Astrocyte of the spinal cord (primary cell): Measurements from ENCODE around the gene ABAT.

Experiments used
- DNase-seq: peaks from one replicate; pipeline ENCODE4 v3.0.0; 2011; ENCODE audit warnings: low read depth, low spot score
- H3K4me3 ChIP-seq: 2 replicates; pipeline ENCODE4 v1.5.1; 2011; ENCODE audit warnings: low read depth, mild to moderate bottlenecking, low read length, moderate library complexity
- in situ Hi-C: cut with HindIII; loops from 2 replicates; pipeline ENCODE4 v1.10.0; 2017; ENCODE audit warnings: low sequenced_read_pairs
- TF ChIP-seq, protein P1 (sequence below): IDR thresholded peaks from 2 replicates; pipeline ENCODE4 v1.5.1; 2012; ENCODE audit warnings: low read depth, mild to moderate bottlenecking, low read length, inconsistent platforms

ABAT gene

DNA sequence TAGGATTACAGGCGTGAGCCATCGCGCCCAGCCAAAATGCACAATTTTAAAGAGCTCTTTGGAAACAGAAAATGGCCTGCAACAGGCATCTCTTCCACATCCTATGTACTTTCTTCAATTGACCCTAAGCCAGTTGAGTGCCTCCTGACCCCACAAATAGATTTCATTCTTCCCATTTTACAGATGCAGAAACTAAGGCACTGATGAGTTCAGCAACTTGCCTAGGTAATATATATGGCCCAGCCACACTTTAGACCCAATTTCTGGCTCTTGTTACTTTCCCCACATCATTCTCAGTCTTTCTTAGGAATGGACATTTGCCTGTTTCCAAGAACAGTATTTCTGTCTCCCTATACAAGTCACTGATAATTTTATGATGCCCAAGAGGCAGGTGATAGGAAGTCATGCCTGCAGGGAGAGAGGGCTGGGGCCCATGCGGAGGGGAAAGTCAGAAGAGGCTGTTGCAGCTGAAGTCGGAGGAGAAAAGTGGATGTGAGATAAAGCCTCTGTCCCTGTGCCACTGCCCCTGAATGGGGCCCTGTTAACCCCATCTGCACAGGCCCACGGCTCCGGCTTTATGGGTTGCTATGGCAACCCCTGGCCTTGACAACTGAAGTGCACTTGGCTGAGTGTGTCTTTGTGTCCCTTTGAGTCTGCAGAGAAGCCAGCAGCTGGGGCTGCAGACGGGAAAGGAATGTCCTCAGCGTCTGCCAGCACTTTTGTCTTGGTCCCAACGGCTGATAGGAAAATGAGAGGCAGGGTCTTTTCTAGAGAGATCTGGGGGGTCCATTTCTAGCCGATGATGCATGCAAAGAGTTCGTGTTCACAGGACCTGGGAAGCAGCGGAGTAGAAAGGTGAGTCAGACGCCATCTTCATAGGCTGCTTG lies 45.9 kb downstream of the ABAT start:
- no peak for DNase-seq
- no peak overlapping the region for H3K4me3 ChIP-seq
- TF ChIP-seq, protein P1, sequence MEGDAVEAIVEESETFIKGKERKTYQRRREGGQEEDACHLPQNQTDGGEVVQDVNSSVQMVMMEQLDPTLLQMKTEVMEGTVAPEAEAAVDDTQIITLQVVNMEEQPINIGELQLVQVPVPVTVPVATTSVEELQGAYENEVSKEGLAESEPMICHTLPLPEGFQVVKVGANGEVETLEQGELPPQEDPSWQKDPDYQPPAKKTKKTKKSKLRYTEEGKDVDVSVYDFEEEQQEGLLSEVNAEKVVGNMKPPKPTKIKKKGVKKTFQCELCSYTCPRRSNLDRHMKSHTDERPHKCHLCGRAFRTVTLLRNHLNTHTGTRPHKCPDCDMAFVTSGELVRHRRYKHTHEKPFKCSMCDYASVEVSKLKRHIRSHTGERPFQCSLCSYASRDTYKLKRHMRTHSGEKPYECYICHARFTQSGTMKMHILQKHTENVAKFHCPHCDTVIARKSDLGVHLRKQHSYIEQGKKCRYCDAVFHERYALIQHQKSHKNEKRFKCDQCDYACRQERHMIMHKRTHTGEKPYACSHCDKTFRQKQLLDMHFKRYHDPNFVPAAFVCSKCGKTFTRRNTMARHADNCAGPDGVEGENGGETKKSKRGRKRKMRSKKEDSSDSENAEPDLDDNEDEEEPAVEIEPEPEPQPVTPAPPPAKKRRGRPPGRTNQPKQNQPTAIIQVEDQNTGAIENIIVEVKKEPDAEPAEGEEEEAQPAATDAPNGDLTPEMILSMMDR, result no peak
- in situ Hi-C loops, result no loop called here

DNA sequence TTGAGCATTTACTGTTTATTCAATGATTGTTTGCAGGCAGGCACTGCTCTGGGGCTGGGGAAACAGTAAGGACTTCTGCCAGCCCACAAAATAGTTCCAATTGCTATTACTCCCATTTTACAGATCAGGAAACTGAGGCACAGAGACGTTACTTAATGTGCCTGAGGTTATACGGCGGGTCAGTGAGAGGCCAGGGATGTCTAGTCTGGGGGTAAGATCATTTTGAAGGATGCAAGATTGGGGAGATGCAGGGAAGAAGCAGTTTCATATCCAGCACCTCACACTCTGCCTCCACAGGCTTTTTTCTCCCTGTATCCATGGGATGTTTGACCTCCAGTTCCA lies 46.5 kb downstream of the ABAT start:
- H3K4me3 ChIP-seq, result no peak overlapping the region
- in situ Hi-C loops, result no loop called here
- TF ChIP-seq, protein P1, result no peak
- no peak for DNase-seq

DNA sequence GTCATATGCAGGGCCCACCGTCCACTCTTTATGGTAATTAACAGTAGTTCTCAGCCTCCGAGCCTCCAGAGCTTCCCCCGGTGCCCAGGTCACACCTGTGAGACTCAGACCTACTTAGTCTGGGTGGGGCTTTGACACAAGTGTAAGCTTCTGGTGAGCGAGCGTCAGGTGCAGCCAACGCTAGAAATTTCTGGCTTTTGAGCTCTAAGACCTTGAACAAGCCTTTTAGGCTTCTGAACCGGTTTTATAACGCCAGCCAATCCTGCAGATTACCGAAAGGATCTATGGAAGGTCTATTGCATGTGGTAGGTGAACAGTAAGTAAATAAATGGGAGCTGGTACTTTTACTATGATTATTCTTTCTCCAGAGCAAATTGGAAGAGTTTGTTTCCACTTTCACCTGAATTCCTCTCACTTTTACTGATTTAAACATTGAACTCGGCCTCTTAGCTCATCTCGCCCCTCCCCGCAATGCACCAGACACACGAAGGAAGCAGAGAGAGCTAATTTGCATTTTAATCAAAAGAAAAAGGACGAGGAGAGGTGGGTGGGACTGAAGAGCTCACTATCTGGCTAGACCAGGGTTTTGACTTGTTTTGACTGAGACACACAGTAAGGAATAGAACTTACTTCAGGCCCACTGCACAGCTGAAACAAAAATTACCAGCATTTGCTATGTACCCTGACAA lies 47.1 kb downstream of the ABAT start:
- DNase-seq, result no peak

DNA sequence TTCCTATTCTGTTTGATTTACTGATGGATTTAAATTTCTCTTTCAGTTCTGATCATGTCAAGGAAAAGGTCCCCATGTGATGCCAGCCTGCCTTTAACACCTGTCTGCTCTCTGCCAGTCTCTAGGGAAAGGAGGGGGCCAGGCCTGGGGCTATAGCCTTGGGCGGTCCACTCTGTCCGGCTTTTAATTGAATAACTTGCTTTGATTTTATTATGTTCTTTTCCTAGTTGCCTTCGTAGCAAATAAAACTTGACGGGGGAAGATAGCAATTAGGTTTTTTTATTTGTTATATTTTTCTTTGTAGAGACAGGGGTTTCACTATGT lies 47.6 kb downstream of the ABAT start:
- no peak for DNase-seq
- TF ChIP-seq, protein P1, result no peak
- H3K4me3 ChIP-seq, result no peak overlapping the region
- in situ Hi-C loops, result no loop called here

More for the DNA sequence above, 47.1 kb downstream of the ABAT start:
- no peak overlapping the region for H3K4me3 ChIP-seq
- TF ChIP-seq, protein P1, result no peak
- in situ Hi-C loops, result no loop called here

DNA sequence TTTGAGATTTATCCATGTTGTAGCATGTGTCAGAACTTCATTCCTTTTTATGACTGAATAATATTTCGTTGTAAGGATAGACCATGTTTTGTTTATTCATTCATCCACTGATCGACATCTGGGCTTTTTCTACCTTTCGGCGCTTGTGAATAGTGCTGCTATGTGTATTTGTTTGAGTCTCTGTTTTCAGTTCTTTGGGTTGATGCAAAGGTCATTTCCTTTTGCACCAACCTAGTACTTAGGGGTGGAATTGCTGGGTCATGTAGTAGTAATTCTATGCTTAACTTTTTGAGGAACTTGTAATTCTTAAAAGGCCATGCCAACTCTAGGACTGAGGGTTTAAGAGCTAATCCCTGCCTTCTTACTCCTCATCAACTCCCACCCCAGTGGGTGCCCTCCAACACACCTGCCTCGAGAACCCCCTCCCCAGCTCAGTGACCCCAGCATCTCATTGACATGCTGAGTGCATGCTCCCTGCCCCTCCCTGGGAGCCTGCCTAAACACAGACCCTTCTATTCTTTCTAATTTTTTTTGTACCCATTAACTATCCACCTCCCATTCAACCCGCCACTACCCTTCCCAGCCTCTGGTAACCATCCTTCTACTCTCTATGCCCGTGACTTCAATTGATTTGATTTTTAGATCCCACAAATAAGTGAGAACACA lies 51.2 kb downstream of the ABAT start:
- in situ Hi-C loops, result no loop called here
- DNase-seq, result no peak
- no peak overlapping the region for H3K4me3 ChIP-seq
- TF ChIP-seq, protein P1, result no peak

DNA sequence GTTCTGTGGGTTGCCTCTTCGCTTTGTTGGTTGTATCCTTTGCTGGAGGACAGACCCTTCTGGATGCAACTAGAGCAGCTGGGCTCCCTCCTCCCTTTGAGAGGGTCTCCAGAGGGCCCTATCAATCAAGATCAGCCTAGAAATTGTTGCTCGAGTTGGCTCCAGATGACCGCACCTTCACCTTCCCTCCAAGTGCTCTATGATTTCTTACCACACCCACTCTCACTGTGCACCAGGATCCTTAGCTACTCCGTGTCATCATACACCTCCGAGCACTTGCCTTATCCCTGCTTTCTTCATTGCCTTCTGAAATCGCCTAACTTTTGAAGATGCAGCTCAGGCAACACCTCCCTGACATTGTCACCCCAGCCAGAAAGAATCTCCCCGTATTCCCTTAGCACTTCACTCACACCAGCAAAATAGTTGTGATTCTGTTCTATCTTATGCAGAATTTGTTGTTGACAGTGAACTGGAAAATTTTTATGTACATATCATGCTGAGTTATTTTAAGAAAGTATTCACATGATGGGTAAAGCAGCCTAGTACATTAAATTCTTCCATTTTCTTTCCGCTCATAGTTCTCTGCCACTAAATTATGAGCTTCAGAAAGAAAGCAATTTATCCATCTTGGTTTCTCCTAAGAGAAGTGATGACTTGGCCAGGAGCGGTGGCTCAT lies 52.9 kb downstream of the ABAT start:
- in situ Hi-C loops, result no loop called here
- TF ChIP-seq, protein P1, result no peak
- DNase-seq, result no peak
- no peak overlapping the region for H3K4me3 ChIP-seq
